CD14-positive monocyte (primary cell): ENCODE results near the gene MAK. TPM values are rescaled to one million over a fixed set of nuclear protein-coding genes. Genes with fewer than 3 reads are reported as not detected.

Source experiments
- DNase-seq, 3 donors: peaks; one replicate each; pipeline ENCODE4 v3.0.0-alpha.2; 2011 to 2022
- H2AFZ ChIP-seq: 2 replicates; pipeline ENCODE4 v1.6.0; 2012; ENCODE audit warnings: mild to moderate bottlenecking, low read depth, low read length, inconsistent platforms; ENCODE audit not compliant: insufficient read depth, poor library complexity, severe bottlenecking
- H3K27ac ChIP-seq, 2 donors: 1 replicate in 1 of 2; 2 replicates in 1 of 2; pipeline ENCODE4 v1.5.1; 2012 to 2013; ENCODE audit warnings: low read length in 2 of 2, control low read depth in 1 of 2, inconsistent platforms in 1 of 2, low read depth in 1 of 2, mild to moderate bottlenecking in 1 of 2
- H3K27me3 ChIP-seq, 2 donors: one replicate each; pipeline versions ENCODE4 v1.6.0 to v1.6.1; 2011 to 2013; ENCODE audit warnings: low read length in 2 of 2; ENCODE audit not compliant: control insufficient read depth in 2 of 2, insufficient read depth in 2 of 2
- H3K36me3 ChIP-seq, 2 donors: replicated peaks in 1 of 2; 1 replicate in 1 of 2; 2 replicates in 1 of 2; pipeline versions ENCODE4 v1.5.1 to v1.6.1; 2012 to 2013; ENCODE audit warnings: low read length in 2 of 2, control low read depth in 1 of 2, inconsistent platforms in 1 of 2, mild to moderate bottlenecking in 1 of 2; ENCODE audit not compliant: insufficient read depth in 2 of 2, control insufficient read depth in 1 of 2
- H3K4me1 ChIP-seq, 2 donors: 1 replicate in 1 of 2; 2 replicates in 1 of 2; pipeline versions ENCODE4 v1.5.1 to v1.6.1; 2012 to 2013; ENCODE audit warnings: low read length in 2 of 2, control low read depth in 1 of 2, inconsistent platforms in 1 of 2, mild to moderate bottlenecking in 1 of 2, moderate library complexity in 1 of 2; ENCODE audit not compliant: insufficient read depth in 2 of 2, control insufficient read depth in 1 of 2
- H3K4me2 ChIP-seq: replicated peaks from 2 replicates; pipeline ENCODE3; 2012; ENCODE audit warnings: low read length, moderate library complexity, mild to moderate bottlenecking; ENCODE audit not compliant: poor library complexity, severe bottlenecking; ENCODE audit errors: extremely low read depth
- H3K4me3 ChIP-seq, 3 experiments: fragments of 200-600 bp in 1 of 3; sonication (generic) in 1 of 3; replicated peaks in 1 of 3; 1 replicate in 2 of 3; 2 replicates in 1 of 3; pipeline ENCODE4 v1.5.1; 2011 to 2013; ENCODE audit warnings: low read length in 3 of 3, mild to moderate bottlenecking in 3 of 3, control low read depth in 2 of 3, low read depth in 2 of 3, inconsistent platforms in 1 of 3, moderate library complexity in 1 of 3
- H3K79me2 ChIP-seq: 2 replicates; pipeline ENCODE4 v1.6.0; 2012; ENCODE audit warnings: mild to moderate bottlenecking, control low read depth, inconsistent platforms, low read length, moderate library complexity; ENCODE audit not compliant: insufficient read depth
- H3K9ac ChIP-seq: 2 replicates; pipeline ENCODE4 v1.6.0; 2017; ENCODE audit warnings: low read length, mild to moderate bottlenecking; ENCODE audit not compliant: insufficient read depth, poor library complexity, severe bottlenecking
- H3K9me3 ChIP-seq, 2 donors: replicated peaks in 1 of 2; 1 replicate in 1 of 2; 2 replicates in 1 of 2; pipeline versions ENCODE4 v1.5.1 to v1.6.1; 2012 to 2013; ENCODE audit warnings: low read length in 2 of 2, control low read depth in 1 of 2; ENCODE audit not compliant: control insufficient read depth in 1 of 2, insufficient read depth in 1 of 2
- H4K20me1 ChIP-seq: 2 replicates; pipeline ENCODE4 v1.6.0; 2012; ENCODE audit warnings: mild to moderate bottlenecking, low read length, control low read depth, moderate library complexity; ENCODE audit not compliant: insufficient read depth
- H3K27ac Mint-ChIP-seq, 7 donors: one replicate each; pipeline ENCODE4 v1.8.0; 2020; ENCODE audit warnings: mild to moderate bottlenecking in 7 of 7, mixed read lengths in 7 of 7, moderate library complexity in 6 of 7, inconsistent platforms in 2 of 7
- H3K27me3 Mint-ChIP-seq, 3 donors: one replicate each; pipeline ENCODE4 v1.8.0; 2021 to 2022; ENCODE audit warnings: low read depth in 3 of 3, mild to moderate bottlenecking in 3 of 3, mixed read lengths in 3 of 3, moderate library complexity in 3 of 3, inconsistent platforms in 1 of 3
- H3K36me3 Mint-ChIP-seq, 2 donors: one replicate each; pipeline ENCODE4 v1.8.0; 2020; ENCODE audit warnings: mixed read lengths in 2 of 2, inconsistent platforms in 1 of 2, mild to moderate bottlenecking in 1 of 2
- H3K4me1 Mint-ChIP-seq: one replicate; pipeline ENCODE4 v1.8.0; 2020; ENCODE audit warnings: mild to moderate bottlenecking, mixed read lengths
- H3K4me3 Mint-ChIP-seq, 2 donors: one replicate each; pipeline ENCODE4 v1.8.0; 2020; ENCODE audit warnings: mild to moderate bottlenecking in 2 of 2, mixed read lengths in 2 of 2, moderate library complexity in 1 of 2
- H3K9me3 Mint-ChIP-seq, 7 donors: one replicate each; pipeline ENCODE4 v1.8.0; 2020 to 2022; ENCODE audit warnings: mixed read lengths in 7 of 7, mild to moderate bottlenecking in 6 of 7, moderate library complexity in 6 of 7, inconsistent platforms in 2 of 7
- CTCF ChIP-seq: fragments of 200-600 bp; IDR thresholded peaks from one replicate; pipeline ENCODE4 v1.8.0; 2022; ENCODE audit warnings: antibody characterized with exemption, mild to moderate bottlenecking
- WGBS: methylation state at CpG from one replicate; pipeline ENCODE4 v1.1.5; 2013; ENCODE audit warnings: missing lambda C conversion rate; ENCODE audit not compliant: insufficient coverage; 5-methylcytosine and 5-hydroxymethylcytosine counted together
- intact Hi-C, 2 donors: fragments of 100-400 bp; cut with micrococcal nuclease; formaldehyde crosslinking; loops; one replicate each; pipeline versions ENCODE4 v1.15.0 to v1.15.1; 2023
- polyA plus RNA-seq, 3 donors: library from polyadenylated mRNA; depleted of rRNA in 1 of 3; unstranded in 2 of 3; stranded (reverse) in 1 of 3; fragments of 300-500 nt in 2 of 3; fragments of >200 nt in 1 of 3; fragmentation: Illumina TruSeq in 2 of 3; gene quantifications; 1 replicate in 2 of 3; 2 replicates in 1 of 3; pipeline ENCODE4 v1.2.3, GENCODE V29; 2012 to 2021

Gene MAK
- polyA plus RNA-seq, 3 donors, result 0.68 to 1.4 (median 0.76) TPM

GRCh38 chr6:10849901-10850300 is 11.6 kb upstream of the MAK start:
- H3K4me3 Mint-ChIP-seq, result no peak overlapping the region
- no peak for TF ChIP-seq CTCF
- 100% methylated on average over 1 of the region's 4 CpGs for WGBS

GRCh38 chr6:10847684-10848083 is 9.3 kb upstream of the MAK start:
- no peaks in the 10 kb centered on the region for H4K20me1 ChIP-seq
- peaks cover 4 to 5% of the 10 kb centered on the region in 2 donors for H3K9me3 ChIP-seq
- DNase-seq, result no peak
- no peak overlapping the region for H3K27ac ChIP-seq
- no peaks in the 10 kb centered on the region for H3K4me1 Mint-ChIP-seq
- peaks cover 0 to 3% of the 10 kb centered on the region in 2 donors for H3K27me3 ChIP-seq
- TF ChIP-seq CTCF, result peak; percentile 58
- H3K9ac ChIP-seq, result no peak overlapping the region
- no peaks in the 10 kb centered on the region for H3K36me3 ChIP-seq
- peaks cover 9 to 25% (median 14%) of the 10 kb centered on the region in 3 donors for H3K27me3 Mint-ChIP-seq
- no peaks in the 10 kb centered on the region for H3K4me1 ChIP-seq
- intact Hi-C loops, result loop anchor here in 1 of 2 donors (10.0 kb wide), 1 partner anchor 727 kb away; no protein-coding TSS in a partner anchor
- H3K4me3 Mint-ChIP-seq, result no peak overlapping the region
- H3K9me3 Mint-ChIP-seq, result peaks cover 3 to 11% (median 6%) of the 10 kb centered on the region in 7 donors
- H3K27ac Mint-ChIP-seq, result no peak overlapping the region
- H3K79me2 ChIP-seq, result no peaks in the 10 kb centered on the region
- H3K4me2 ChIP-seq, result no peak overlapping the region
- no peak overlapping the region for H3K4me3 ChIP-seq
- no CpG with 5 or more reads among the region's 3 CpGs for whole genome bisulfite sequencing
- H3K36me3 Mint-ChIP-seq, result no peaks in the 10 kb centered on the region
- no peak overlapping the region for H2AFZ ChIP-seq

More at GRCh38 chr6:10849901-10850300, 11.6 kb upstream of the MAK start:
- Histone ChIP-seq H3K27ac (no peak overlapping the region), H3K9me3 (peaks cover 11 to 20% of the 10 kb centered on the region in 2 donors), H4K20me1 (no peaks in the 10 kb centered on the region), H3K4me2 (no peak overlapping the region), H2AFZ (no peak overlapping the region), H3K36me3 (no peaks in the 10 kb centered on the region), H3K9ac (no peak overlapping the region), H3K79me2 (no peaks in the 10 kb centered on the region), H3K27me3 (no peaks in the 10 kb centered on the region), H3K4me1 (no peaks in the 10 kb centered on the region), H3K4me3 (no peak overlapping the region)
- no peaks in the 10 kb centered on the region for H3K36me3 Mint-ChIP-seq
- DNase-seq, result no peak
- intact Hi-C loops, result loop anchor here in 1 of 2 donors (10.0 kb wide), 1 partner anchor 725 kb away; no protein-coding TSS in a partner anchor
- H3K27me3 Mint-ChIP-seq, result peaks cover 7 to 15% (median 8%) of the 10 kb centered on the region in 3 donors
- H3K9me3 Mint-ChIP-seq, result peaks cover 11 to 28% (median 23%) of the 10 kb centered on the region in 7 donors
- H3K27ac Mint-ChIP-seq, result no peak overlapping the region
- H3K4me1 Mint-ChIP-seq, result peaks cover 2% of the 10 kb centered on the region
